Measurements from ENCODE around the gene PCCA. TPM values are rescaled to one million over a fixed set of nuclear protein-coding genes. Genes with fewer than 3 reads are reported as not detected.

Gene PCCA
- total and polyA plus RNA-seq, 2 experiments from 2014 or later: 41.9 to 46.6 TPM

DNA sequence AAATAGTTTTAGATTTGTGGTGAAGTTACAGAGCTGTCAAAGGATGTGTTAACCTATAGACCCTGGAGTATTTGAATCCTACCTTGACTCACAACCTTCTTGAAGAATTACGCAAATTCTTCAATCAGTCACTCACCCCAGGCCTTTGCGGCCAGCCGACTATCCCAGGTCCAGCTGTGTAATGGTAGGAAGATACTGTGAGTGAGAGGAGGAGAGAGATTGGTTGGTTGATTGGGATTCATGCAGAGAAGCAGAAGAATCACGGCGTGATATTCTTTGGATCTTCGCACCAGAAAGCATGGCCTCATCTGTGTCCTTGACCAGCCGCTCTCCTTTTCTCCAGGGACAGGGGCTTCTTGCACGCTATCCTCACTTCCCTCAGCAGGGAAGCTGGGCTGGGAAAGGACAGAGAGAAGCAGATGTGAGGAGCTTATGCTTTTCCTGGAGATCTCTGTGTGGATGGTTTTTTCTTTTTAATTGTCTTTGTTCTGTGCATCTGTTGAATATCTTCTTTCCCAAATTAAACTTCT is 250.6 kb downstream of the PCCA start:
- ATAC-seq (no peak), DNase-seq (ENCODE audit: low spot score) (no peak)
- H3F3A ChIP-seq (replicated peaks; ENCODE audit: low read depth): no peaks in the 10 kb centered on the region
- H4K20me1 ChIP-seq (replicated peaks; ENCODE audit: insufficient read depth): no peaks in the 10 kb centered on the region
- TF ChIP-seq, protein P1, sequence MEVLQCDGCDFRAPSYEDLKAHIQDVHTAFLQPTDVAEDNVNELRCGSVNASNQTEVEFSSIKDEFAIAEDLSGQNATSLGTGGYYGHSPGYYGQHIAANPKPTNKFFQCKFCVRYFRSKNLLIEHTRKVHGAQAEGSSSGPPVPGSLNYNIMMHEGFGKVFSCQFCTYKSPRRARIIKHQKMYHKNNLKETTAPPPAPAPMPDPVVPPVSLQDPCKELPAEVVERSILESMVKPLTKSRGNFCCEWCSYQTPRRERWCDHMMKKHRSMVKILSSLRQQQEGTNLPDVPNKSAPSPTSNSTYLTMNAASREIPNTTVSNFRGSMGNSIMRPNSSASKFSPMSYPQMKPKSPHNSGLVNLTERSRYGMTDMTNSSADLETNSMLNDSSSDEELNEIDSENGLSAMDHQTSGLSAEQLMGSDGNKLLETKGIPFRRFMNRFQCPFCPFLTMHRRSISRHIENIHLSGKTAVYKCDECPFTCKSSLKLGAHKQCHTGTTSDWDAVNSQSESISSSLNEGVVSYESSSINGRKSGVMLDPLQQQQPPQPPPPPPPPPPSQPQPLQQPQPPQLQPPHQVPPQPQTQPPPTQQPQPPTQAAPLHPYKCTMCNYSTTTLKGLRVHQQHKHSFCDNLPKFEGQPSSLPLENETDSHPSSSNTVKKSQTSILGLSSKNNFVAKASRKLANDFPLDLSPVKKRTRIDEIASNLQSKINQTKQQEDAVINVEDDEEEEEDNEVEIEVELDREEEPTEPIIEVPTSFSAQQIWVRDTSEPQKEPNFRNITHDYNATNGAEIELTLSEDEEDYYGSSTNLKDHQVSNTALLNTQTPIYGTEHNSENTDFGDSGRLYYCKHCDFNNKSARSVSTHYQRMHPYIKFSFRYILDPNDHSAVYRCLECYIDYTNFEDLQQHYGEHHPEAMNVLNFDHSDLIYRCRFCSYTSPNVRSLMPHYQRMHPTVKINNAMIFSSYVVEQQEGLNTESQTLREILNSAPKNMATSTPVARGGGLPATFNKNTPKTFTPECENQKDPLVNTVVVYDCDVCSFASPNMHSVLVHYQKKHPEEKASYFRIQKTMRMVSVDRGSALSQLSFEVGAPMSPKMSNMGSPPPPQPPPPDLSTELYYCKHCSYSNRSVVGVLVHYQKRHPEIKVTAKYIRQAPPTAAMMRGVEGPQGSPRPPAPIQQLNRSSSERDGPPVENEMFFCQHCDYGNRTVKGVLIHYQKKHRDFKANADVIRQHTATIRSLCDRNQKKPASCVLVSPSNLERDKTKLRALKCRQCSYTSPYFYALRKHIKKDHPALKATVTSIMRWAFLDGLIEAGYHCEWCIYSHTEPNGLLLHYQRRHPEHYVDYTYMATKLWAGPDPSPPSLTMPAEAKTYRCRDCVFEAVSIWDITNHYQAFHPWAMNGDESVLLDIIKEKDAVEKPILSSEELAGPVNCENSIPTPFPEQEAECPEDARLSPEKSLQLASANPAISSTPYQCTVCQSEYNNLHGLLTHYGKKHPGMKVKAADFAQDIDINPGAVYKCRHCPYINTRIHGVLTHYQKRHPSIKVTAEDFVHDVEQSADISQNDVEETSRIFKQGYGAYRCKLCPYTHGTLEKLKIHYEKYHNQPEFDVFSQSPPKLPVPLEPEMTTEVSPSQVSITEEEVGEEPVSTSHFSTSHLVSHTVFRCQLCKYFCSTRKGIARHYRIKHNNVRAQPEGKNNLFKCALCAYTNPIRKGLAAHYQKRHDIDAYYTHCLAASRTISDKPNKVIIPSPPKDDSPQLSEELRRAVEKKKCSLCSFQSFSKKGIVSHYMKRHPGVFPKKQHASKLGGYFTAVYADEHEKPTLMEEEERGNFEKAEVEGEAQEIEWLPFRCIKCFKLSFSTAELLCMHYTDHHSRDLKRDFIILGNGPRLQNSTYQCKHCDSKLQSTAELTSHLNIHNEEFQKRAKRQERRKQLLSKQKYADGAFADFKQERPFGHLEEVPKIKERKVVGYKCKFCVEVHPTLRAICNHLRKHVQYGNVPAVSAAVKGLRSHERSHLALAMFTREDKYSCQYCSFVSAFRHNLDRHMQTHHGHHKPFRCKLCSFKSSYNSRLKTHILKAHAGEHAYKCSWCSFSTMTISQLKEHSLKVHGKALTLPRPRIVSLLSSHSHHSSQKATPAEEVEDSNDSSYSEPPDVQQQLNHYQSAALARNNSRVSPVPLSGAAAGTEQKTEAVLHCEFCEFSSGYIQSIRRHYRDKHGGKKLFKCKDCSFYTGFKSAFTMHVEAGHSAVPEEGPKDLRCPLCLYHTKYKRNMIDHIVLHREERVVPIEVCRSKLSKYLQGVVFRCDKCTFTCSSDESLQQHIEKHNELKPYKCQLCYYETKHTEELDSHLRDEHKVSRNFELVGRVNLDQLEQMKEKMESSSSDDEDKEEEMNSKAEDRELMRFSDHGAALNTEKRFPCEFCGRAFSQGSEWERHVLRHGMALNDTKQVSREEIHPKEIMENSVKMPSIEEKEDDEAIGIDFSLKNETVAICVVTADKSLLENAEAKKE (CRISPR knock-in tag; IDR thresholded peaks at IDR 0.05): no peak
- no peak for TF ChIP-seq POLR2AphosphoS5 (IDR thresholded peaks at IDR 0.05; ENCODE audit: low read depth)
- no peak for TF ChIP-seq JUNB (IDR thresholded peaks at IDR 0.05; ENCODE audit: unreplicated experiment)
- TF ChIP-seq ZNF331 (CRISPR knock-in tag; IDR thresholded peaks at IDR 0.05; ENCODE audit: low read depth): no peak
- H2AFZ ChIP-seq: no peak overlapping the region
- no peaks in the 10 kb centered on the region for H3K36me3 ChIP-seq (ENCODE audit: insufficient read depth)
- Mint-ChIP-seq H3K9me3 (peaks cover 2% of the 10 kb centered on the region; the same call in 2 of the 3 replicates), H3K4me1 (peaks cover 6% of the 10 kb centered on the region), H3K4me3 (no peak overlapping the region), H3K27me3 (ENCODE audit: insufficient read depth, low read depth, poor library complexity) (peaks cover 2% of the 10 kb centered on the region), H3K36me3 (ENCODE audit: low read depth) (peaks cover 19% of the 10 kb centered on the region; the same call in 2 of the 3 replicates), H3K27ac (no peak overlapping the region)
- H3K4me1 ChIP-seq (ENCODE audit: insufficient read depth): no peaks in the 10 kb centered on the region; the same call in 1 of the 2 replicates
- H3K27ac ChIP-seq (ENCODE audit: low read depth): no peak overlapping the region
- H3K27me3 ChIP-seq (ENCODE audit: insufficient read depth): no peaks in the 10 kb centered on the region
- H3K4me3 ChIP-seq: no peak overlapping the region
- no peaks in the 10 kb centered on the region for H3K79me2 ChIP-seq (replicated peaks; ENCODE audit: insufficient read depth)
- H3K9me2 ChIP-seq (ENCODE audit: insufficient read depth): no peaks in the 10 kb centered on the region
- no peak overlapping the region for H3K4me2 ChIP-seq

DNA sequence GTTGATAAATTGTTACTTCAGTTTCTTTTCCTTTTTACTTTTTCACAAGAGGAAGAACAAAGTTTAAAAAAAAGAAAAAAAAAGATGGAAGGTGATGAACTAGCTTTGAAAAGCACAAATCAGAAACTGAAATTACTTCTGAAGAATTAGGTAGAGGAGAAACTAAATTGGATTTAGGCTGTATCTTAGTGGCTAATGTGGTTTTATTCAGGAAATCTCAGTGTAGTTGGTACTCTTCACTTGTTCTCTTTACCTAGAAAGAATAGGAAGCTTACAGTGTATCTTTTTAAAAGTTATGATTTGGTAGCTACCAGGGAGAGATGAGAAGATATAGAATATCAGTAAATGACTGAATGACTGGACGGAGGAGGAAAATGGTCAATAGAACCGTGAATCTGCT is 252.0 kb downstream of the PCCA start:
- Histone ChIP-seq H2AFZ (no peak overlapping the region), H3K9me2 (ENCODE audit: insufficient read depth) (no peaks in the 10 kb centered on the region), H3K27ac (ENCODE audit: low read depth) (no peak overlapping the region), H4K20me1 (replicated peaks; ENCODE audit: insufficient read depth) (no peaks in the 10 kb centered on the region), H3K79me2 (replicated peaks; ENCODE audit: insufficient read depth) (no peaks in the 10 kb centered on the region), H3F3A (replicated peaks; ENCODE audit: low read depth) (no peaks in the 10 kb centered on the region), H3K4me1 (ENCODE audit: insufficient read depth) (no peaks in the 10 kb centered on the region; the same call in 1 of the 2 replicates), H3K4me3 (no peak overlapping the region), H3K36me3 (ENCODE audit: insufficient read depth) (no peaks in the 10 kb centered on the region), H3K4me2 (no peak overlapping the region), H3K27me3 (ENCODE audit: insufficient read depth) (no peaks in the 10 kb centered on the region)
- no peak overlapping the region for H3K4me3 Mint-ChIP-seq
- H3K4me1 Mint-ChIP-seq: peaks cover 6% of the 10 kb centered on the region
- no peak overlapping the region for H3K27ac Mint-ChIP-seq
- H3K36me3 Mint-ChIP-seq (ENCODE audit: low read depth): peaks cover 18% of the 10 kb centered on the region; the same call in 2 of the 3 replicates
- DNase-seq (ENCODE audit: low spot score) (no peak), ATAC-seq (no peak)
- peaks cover 2% of the 10 kb centered on the region for H3K27me3 Mint-ChIP-seq (ENCODE audit: insufficient read depth, low read depth, poor library complexity)
- H3K9me3 Mint-ChIP-seq: no peaks in the 10 kb centered on the region
- TF ChIP-seq STAT1 (IDR thresholded peaks at IDR 0.05; ENCODE audit: unreplicated experiment) (no peak), EZH2 (IDR thresholded peaks at IDR 0.05; ENCODE audit: low read depth, unreplicated experiment) (no peak), NANOG (IDR thresholded peaks at IDR 0.05; ENCODE audit: borderline replicate concordance) (no peak)
- TF ChIP-seq, protein P1 (CRISPR knock-in tag; IDR thresholded peaks at IDR 0.05): no peak

All from GM23338 (cell line).